Pancreas (tissue), 10 donors: ENCODE results near the gene FRG2C. TPM values are rescaled to one million over a fixed set of nuclear protein-coding genes. Genes with fewer than 3 reads are reported as not detected.
A peak's percentile ranks its signal among the peaks of the same experiment; 100 is the strongest.
"Not testable (repeated sequence)": the region's sequence is repeated elsewhere in the genome, so short reads cannot be mapped to it uniquely, and the experiment has no call there.

Source experiments
- ATAC-seq, 4 donors: fragments of 200-7000 bp; cut with Tn5 transposase; one replicate each; pipeline versions ENCODE4 v1.8.0 to v1.9.1; 2020; ENCODE audit warnings: mild to moderate bottlenecking in 4 of 4, moderate library complexity in 4 of 4
- DNase-seq, 6 donors: peaks; one replicate each; pipeline ENCODE4 v3.0.0-alpha.2; 2020
- FAIRE-seq: peaks from 2 replicates; lab custom pipeline; 2012; peaks lifted over from hg19 to GRCh38; lab: Jason Lieb, UNC
- H3K27ac ChIP-seq, 4 donors: fragments of 200-600 bp; sonication (generic); 1 replicate in 3 of 4; 2 replicates in 1 of 4; pipeline versions ENCODE4 v1.5.0 to v1.8.0; 2020
- H3K27me3 ChIP-seq, 4 donors: fragments of 200-600 bp; one replicate each; pipeline ENCODE4 v1.8.0; 2021
- H3K36me3 ChIP-seq, 3 donors: fragments of 200-600 bp; sonication (generic) in 1 of 3; one replicate each; pipeline versions ENCODE4 v1.5.0 to v1.8.0; 2020 to 2021
- H3K4me1 ChIP-seq, 3 donors: fragments of 200-600 bp; one replicate each; pipeline ENCODE4 v1.8.0; 2021
- H3K4me3 ChIP-seq, 4 donors: fragments of 200-600 bp; sonication (generic) in 2 of 4; one replicate each; pipeline versions ENCODE4 v1.5.0 to v1.8.0; 2020 to 2021
- H3K9me3 ChIP-seq, 4 donors: fragments of 200-600 bp; one replicate each; pipeline ENCODE4 v1.8.0; 2021
- CTCF ChIP-seq, 4 donors: fragments of 200-600 bp; sonication (generic) in 3 of 4; IDR thresholded peaks; one replicate each; pipeline versions ENCODE4 v1.5.0 to v1.8.0; 2021; ENCODE audit warnings: antibody characterized with exemption in 4 of 4
- WGBS, 2 donors: extraction: QIAGEN DNeasy Blood & Tissue Kit; methylation state at CpG; one replicate each; pipeline ENCODE4 v1.1.7; 2013; 5-methylcytosine and 5-hydroxymethylcytosine counted together
- intact Hi-C, 3 donors: fragments of 100-400 bp; cut with DNase I; formaldehyde crosslinking; loops; one replicate each; pipeline versions ENCODE4 v1.11.1 to v1.14.2; 2022
- polyA plus RNA-seq, 2 donors: library from polyadenylated mRNA; stranded (reverse); fragments of 200-250 nt; gene quantifications; one replicate each; pipeline ENCODE4 v1.2.3, GENCODE V29; 2013
- total RNA-seq, 6 donors: library from RNA; stranded (reverse); fragmentation: NEBNext Ultra II Directional in 4 of 6; extraction: Animal tissue kit (Norgen Biotek cat#: 25700) in 4 of 6; gene quantifications; one replicate each; pipeline versions ENCODE4 v1.2.1 to v1.2.4, GENCODE V29; 2021 to 2023
- donor health status: healthy with polysubstance abuse.
- donor health status: DM: no; HTN: no; CAD: no; lungs with moderate emphysema.
- donor health status: DM: no; HTN: no; CAD: no.
- donor health status: control.
- donor health status: control.
- donor health status: Bipolar disorder and iron deficiency.
- donor health status: DM: yes; HTN: yes; CAD: no.
- donor health status: DM: no; HTN: no; CAD: no.
- donor health status: DM: no; HTN: no; CAD: no.
- donor health status: DM: yes; HTN: yes; CAD: no.

Gene FRG2C
- not detected for total RNA-seq
- not detected for polyA plus RNA-seq

DNA sequence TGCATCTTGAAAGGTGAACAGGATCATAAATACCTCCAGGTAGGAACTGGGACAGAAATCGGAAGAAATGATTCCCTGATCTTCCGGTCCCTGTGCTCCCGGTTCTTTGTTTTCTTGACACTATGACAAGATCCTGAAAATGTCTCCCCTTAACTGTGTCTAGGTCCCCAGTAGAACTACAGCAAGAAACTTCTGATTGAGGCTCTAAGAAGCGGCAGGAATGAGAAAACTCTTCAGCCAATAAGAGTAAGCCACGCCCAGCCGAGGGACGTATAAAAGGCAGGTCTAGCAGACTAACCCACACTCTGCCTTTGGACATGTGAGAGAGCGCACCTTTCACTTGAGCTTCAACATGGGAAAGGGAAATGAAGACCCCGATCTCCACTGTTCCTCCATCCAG is at the start of gene FRG2C:
Gene FRG2C, plus strand, starts transcription at position 301 of the 400 bp plus-strand sequence. Its CDS starts 52 bp downstream, at position 353.
- H3K4me1 ChIP-seq, FAIRE-seq, intact Hi-C loops, H3K27ac ChIP-seq, H3K36me3 ChIP-seq, DNase-seq, ATAC-seq, H3K9me3 ChIP-seq, H3K4me3 ChIP-seq, H3K27me3 ChIP-seq: not testable (repeated sequence)
- WGBS, 2 donors, result 73 to 79% methylated on average over 9 of the region's 9 CpGs

DNA sequence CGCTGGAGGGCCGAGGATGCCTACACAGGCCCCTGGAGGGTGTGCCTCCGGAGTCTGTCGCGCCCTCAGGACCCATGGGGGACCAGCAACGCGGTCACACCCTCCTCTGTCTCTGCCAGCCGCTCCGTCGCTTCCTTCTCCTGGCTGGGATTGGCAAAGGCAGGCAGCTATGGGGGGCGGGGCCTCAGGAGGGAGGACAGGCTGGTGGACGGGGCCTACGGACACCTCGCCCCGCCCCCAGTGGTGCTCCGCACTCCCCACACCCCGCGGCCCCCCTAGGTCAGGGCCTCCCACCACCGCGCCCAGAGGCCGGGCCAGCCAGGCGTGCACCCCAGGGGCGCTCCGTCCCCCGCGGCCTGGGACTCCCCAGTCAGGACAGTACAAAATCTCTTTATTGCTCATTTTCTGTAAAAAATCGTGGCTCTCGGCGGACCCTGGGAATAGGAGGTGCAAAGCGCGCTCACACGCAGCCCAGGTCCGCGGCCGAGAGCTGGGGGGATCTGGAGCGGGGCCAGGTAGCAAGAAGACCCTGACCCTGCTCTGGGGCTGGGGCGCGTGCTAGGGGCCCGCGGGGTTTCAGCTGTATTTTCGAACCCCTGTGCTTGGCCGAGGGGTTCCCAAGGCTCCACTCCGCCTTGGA is 45.3 kb upstream of the FRG2C start:
- intact Hi-C loops, H3K9me3 ChIP-seq, H3K36me3 ChIP-seq, FAIRE-seq, H3K27ac ChIP-seq, H3K4me1 ChIP-seq, H3K27me3 ChIP-seq: not testable (repeated sequence)
- ATAC-seq (peak; percentile 50 to 83 (median 68)), DNase-seq (peak; percentile 62 to 89 (median 79))
- peak overlapping the region; percentile 15 to 61 (median 32) for H3K4me3 ChIP-seq
- 2 to 6% methylated on average over 25 to 43 of the region's 43 CpGs for WGBS, 2 donors

- H3K27ac ChIP-seq, H3K27me3 ChIP-seq, H3K9me3 ChIP-seq, intact Hi-C loops, FAIRE-seq, H3K36me3 ChIP-seq, H3K4me1 ChIP-seq: not testable (repeated sequence)
- 1 to 2% methylated on average over 45 to 52 of the region's 52 CpGs for WGBS, 2 donors
- peak in 3 of 6 donors; percentile 18 to 75 (median 54) for DNase-seq
- peak in 2 of 4 donors; percentile 49 to 57 for ATAC-seq
- H3K4me3 ChIP-seq, result peak overlapping the region; percentile 15 to 61 (median 32)
Observed at GRCh38 chr3:75619481-75620031, 44.6 kb upstream of the FRG2C start.

- H3K4me3 ChIP-seq, DNase-seq, FAIRE-seq, ATAC-seq, H3K27ac ChIP-seq, H3K4me1 ChIP-seq, H3K27me3 ChIP-seq, H3K9me3 ChIP-seq, intact Hi-C loops, H3K36me3 ChIP-seq: not testable (repeated sequence)
- 54 to 70% methylated on average over 10 of the region's 10 CpGs for WGBS, 2 donors
Observed at GRCh38 chr3:75621772-75622171, 42.4 kb upstream of the FRG2C start.

DNA sequence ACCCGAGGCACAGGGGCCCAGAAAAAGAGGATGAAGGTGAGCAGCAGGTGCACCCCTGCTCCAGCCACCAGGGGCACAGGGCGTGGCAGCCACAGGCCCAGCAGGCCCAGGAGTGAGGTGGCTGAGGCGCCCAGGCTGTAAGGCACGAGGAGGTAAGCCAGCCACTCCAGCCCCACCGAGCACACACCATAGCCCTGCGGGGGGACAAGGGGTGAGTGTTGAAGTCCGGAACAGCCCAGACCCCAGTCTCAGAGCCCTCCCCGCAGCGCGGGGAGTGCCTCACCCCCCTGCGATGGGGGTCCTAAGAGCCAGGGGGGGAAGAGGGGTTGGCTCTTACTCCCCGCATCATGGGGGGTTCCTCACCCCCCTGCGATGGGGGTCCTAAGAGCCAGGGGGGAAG is 40.5 kb upstream of the FRG2C start:
- ATAC-seq, DNase-seq, H3K4me1 ChIP-seq, FAIRE-seq, H3K27ac ChIP-seq, H3K36me3 ChIP-seq, H3K27me3 ChIP-seq, H3K9me3 ChIP-seq, H3K4me3 ChIP-seq, intact Hi-C loops: not testable (repeated sequence)
- 79 to 90% methylated on average over 12 to 13 of the region's 13 CpGs for WGBS, 2 donors

DNA sequence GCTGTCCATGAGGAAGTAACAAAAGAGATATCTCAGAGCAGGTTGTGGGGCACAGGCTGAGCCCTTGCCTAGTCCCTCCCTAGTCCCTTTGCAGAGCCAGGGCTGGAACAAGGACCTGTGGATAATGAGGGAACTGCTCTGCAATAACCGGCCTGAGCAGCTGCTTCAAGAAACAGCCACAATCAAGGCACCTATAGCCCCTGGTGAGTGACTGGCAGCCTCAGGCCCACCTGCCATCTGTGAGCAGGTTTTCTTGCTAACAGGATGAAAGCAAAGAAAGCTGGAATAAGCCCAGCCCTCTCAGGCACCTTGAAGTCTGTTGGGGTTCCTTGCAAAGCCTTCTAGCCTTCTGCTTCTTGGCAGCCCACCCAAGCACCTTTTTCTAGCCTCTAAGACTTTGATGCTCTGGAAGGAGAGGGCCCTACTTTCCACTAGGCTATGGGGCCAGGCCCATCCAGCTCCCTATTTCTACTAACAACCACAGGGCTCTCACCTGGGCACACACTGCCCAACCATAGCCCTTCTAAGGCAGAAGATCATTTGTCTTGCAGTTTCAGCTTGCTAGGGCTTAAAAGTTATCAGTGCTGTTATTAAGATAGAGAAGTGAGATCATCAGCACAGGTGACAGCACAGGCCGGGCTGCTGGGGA is 33.1 kb upstream of the FRG2C start:
- H3K4me3 ChIP-seq, intact Hi-C loops, FAIRE-seq, H3K9me3 ChIP-seq, H3K36me3 ChIP-seq, H3K27ac ChIP-seq, H3K4me1 ChIP-seq, ATAC-seq, H3K27me3 ChIP-seq, DNase-seq: not testable (repeated sequence)
- 51 to 67% methylated on average over 2 of the region's 2 CpGs for WGBS, 2 donors

GRCh38 chr3:75631541-75631940 is 32.6 kb upstream of the FRG2C start:
- no peak for DNase-seq
- WGBS, 2 donors, result 67 to 76% methylated on average over 4 of the region's 4 CpGs

GRCh38 chr3:75638947-75639346 is 25.2 kb upstream of the FRG2C start:
- H3K4me3 ChIP-seq, H3K9me3 ChIP-seq, FAIRE-seq, H3K27me3 ChIP-seq, DNase-seq, H3K36me3 ChIP-seq, H3K4me1 ChIP-seq, intact Hi-C loops, H3K27ac ChIP-seq, ATAC-seq: not testable (repeated sequence)
- 86 to 88% methylated on average over 10 of the region's 10 CpGs for WGBS, 2 donors

More at GRCh38 chr3:75631541-75631940, 32.6 kb upstream of the FRG2C start:
- ATAC-seq (no peak), FAIRE-seq (no peak)
- no peaks in the 10 kb centered on the region for H3K27me3 ChIP-seq
- no peaks in the 10 kb centered on the region for H3K4me1 ChIP-seq
- intact Hi-C loops, result no loop called here
- no peaks in the 10 kb centered on the region for H3K36me3 ChIP-seq
- no peak overlapping the region for H3K4me3 ChIP-seq
- no peak overlapping the region for H3K27ac ChIP-seq
- no peaks in the 10 kb centered on the region for H3K9me3 ChIP-seq
- no peak for TF ChIP-seq CTCF (IDR thresholded peaks at IDR 0.05)

DNA sequence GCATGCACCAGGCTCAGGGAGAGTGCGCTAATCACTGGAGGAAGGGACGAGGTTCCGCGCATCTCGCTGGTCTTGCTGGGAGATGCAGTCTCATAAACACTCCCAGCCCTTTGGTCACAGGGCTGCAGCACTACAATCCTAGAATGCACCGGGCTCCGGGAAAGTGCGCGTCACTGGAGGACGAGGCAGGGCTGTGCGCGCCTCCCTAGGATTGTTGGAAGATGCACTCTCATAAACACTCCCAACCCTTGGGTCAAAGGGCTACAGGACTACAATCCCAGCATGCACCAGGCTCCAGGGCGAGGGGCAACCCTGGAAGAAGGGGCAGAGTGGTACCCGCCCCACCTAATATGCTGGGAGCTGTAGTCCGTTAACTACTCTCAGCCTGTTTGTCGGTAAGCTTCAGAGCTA is 23.0 kb upstream of the FRG2C start:
- WGBS, 2 donors, result 51 to 52% methylated on average over 16 of the region's 16 CpGs

More for the DNA sequence above, 23.0 kb upstream of the FRG2C start:
- H3K27me3 ChIP-seq, intact Hi-C loops, H3K4me1 ChIP-seq, H3K9me3 ChIP-seq, ATAC-seq, H3K27ac ChIP-seq, H3K36me3 ChIP-seq, FAIRE-seq: not testable (repeated sequence)
- DNase-seq, result peak in 2 of 6 donors; percentile 16 to 50
- peak overlapping the region in 3 of 4 donors; percentile 6 to 38 (median 11) for H3K4me3 ChIP-seq
